ENCODE results near the gene DCX.

The DCX gene

DNA sequence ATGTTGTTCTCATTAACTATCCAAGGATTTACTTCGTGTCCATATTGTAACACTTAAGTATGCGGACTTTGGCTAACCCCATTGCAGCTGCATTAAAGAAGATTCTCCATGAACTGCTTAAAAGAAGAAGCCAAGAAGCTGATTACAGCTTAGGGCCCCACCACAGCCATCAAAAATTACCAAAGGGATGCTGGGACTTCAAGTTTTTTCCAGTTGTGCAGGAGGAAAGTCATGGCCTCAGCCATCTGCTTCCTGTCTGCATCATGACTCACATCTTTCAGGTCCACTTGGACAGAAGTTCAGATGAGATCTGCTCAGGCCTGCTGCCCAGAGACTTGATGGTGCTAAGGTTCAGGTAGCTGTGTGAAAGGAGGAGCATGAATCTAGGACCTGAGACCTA, 102.9 kb downstream of the DCX start:
- no peak for DNase-seq (ENCODE audit: low read depth, low spot score)

GRCh38 chrX:111308039-111308438, 104.0 kb downstream of the DCX start:
- no peak for DNase-seq (ENCODE audit: low read depth, low spot score)

DNA sequence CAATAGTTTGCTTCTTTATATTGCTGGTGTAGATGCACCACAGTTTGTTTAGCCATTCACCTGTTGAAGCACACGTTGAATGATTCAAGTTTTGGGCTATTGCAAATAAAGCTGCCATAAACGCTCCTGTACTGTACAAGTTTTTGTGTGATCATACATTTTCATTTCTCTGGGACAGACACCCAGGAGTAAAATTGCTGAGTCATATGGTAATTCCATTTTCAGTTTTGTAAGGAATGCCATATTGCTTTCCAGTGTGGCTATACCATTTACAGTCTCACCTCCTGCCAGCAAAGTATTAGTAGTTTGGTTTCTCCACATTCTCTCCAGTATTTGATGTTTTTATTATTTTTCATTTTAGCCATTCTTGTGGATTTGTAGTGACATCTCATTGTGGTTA, 109.7 kb downstream of the DCX start:
- DNase-seq (ENCODE audit: low read depth, low spot score) = no peak

GRCh38 chrX:111288841-111289240, 123.2 kb downstream of the DCX start:
- no peak for DNase-seq (ENCODE audit: low read depth, low spot score)

DNA sequence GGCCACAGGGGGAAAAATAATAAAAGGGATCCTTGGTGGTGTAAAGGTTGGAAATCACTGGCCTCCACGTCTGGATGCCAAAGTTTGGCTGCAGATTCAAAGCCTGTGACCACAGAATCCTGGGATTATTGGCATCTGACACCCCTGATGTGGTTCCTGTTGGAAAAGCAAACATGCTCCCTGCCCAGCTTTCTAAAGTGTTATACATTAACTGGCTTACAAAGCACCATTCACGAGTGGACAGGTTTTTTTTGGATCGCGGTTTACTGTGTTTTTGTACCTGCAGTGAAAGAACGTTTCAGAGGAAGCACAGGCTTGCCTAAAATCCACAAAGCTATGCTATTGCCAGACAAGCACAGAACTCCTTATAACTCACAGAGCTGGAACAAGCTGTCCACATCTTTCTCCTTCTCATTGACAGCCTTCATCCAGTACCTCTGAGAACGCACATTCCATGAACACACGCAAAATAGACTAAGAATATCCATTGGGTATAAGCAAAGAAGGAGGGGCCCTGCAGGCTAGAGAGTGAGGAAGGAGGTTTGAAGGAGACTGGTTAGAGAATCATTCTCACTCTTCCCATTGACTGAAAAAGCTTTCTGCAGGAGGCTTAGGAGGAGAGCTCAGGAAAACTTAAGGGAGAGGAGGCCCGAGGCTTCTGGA, 127.2 kb downstream of the DCX start:
- no peak for DNase-seq (ENCODE audit: low read depth, low spot score)

DNA sequence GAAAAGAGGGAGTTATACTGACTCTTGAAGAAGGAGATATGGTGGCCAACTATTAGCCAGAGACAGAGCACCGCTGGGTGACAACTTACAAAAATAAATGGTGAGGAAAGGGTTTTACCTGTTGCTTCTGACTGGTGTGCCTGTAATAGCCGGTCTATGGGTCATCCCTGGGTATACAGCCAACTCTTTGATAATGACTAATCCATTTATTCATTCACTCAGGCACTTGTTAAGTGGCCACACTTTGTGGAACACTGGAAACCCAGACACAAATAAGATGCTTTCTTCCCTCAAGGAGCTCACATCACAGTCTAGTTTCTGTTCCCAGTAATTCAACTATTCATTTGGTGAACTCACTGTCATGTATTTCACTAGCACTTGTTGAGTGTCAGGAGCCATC, 128.5 kb downstream of the DCX start:
- DNase-seq (ENCODE audit: low read depth, low spot score) = no peak

DNA sequence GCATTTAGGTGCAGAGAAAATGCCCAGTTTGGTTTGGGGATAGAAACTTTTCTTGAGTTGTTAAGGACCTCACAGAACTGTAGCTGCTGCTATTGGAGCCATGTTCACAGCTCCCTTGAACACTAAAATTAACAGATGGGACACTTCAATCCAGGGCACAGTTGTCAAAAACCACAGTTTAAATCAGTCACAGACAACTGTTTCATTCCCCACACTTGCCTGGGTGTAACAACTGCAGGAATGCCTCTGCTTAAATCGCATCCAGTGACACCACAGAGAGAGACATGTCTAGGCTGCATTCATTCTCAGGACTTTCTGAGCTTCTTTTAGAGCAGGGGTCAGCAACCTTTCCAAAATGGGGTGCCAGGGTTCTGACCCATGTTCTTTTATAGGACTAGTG, 129.0 kb downstream of the DCX start:
- DNase-seq (ENCODE audit: low read depth, low spot score) = no peak

- no peak for DNase-seq (ENCODE audit: low read depth, low spot score)
These were observed 129.9 kb downstream of the DCX start for GRCh38 chrX:111282139-111282538.

GRCh38 chrX:111270339-111270738, 141.7 kb downstream of the DCX start, which contains the start of gene CAPN6:
Gene CAPN6 (minus strand): TSS chrX:111270483. CDS start chrX:111263936, 6,547 bp downstream.
- peak; percentile 45 for DNase-seq (ENCODE audit: low read depth, low spot score)

DNA sequence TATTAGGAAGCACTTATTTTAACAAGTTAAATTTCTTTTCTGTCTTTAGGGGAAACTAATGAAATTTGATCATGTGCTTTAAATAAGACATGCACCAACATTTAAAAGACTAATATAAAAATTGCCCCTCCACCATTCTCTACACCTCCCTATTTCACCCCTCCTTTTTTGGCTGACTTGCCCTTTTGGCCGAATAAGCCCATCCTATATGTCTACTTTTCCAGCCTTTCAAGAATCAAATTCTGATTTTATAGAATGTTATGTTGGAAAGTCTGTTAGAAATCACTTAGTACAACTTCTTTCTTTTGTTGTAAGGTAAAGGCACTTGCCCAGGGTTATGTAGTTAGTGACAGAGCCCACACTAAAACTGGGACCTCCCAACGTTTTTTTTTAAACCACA, 143.5 kb downstream of the DCX start:
- no peak for DNase-seq (ENCODE audit: low read depth, low spot score)

GRCh38 chrX:111265486-111265885, 146.5 kb downstream of the DCX start:
- no peak for DNase-seq (ENCODE audit: low read depth, low spot score)

GRCh38 chrX:111264385-111264784, 147.6 kb downstream of the DCX start:
- no peak for DNase-seq (ENCODE audit: low read depth, low spot score)

- no peak for DNase-seq (ENCODE audit: low read depth, low spot score)
These were observed 149.9 kb downstream of the DCX start for GRCh38 chrX:111262086-111262485.

- no peak for DNase-seq (ENCODE audit: low read depth, low spot score)
These were observed 151.5 kb downstream of the DCX start for GRCh38 chrX:111260451-111260850.

DNA sequence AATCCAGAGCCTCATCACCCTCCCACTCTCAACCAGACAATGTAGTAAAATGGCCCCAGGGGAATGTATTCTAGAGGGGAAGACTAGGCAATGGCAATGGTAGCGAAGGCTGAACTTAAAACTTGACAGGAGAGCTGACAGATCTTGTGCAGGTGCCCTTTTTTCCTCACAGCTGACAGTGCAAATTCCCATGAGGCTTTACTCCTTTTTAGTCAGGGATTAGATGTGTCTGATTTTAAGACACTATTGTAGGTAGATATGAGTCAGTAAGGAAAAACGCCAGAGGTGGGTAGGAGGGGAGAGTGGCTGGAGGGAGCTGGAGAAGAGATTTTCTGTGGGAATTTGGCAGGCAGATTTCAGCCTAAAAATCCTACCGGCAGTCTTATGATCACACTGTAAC, 152.4 kb downstream of the DCX start:
- no peak for DNase-seq (ENCODE audit: low read depth, low spot score)

- DNase-seq (ENCODE audit: low read depth, low spot score) = no peak
These were observed 154.3 kb downstream of the DCX start for GRCh38 chrX:111257733-111258132.

- peak; percentile 9 for DNase-seq (ENCODE audit: low read depth, low spot score)
These were observed 156.9 kb downstream of the DCX start for GRCh38 chrX:111254896-111255693.

GRCh38 chrX:111244235-111244750, 167.7 kb downstream of the DCX start:
- DNase-seq (ENCODE audit: low read depth, low spot score) = no peak
